RWPE1 (cell line): ENCODE results near the gene TAS2R8.

ENCODE experiments used
- CTCF ChIA-PET: fragments of 350-600 bp; sonication (Branson Sonifier 250); formaldehyde crosslinking; extraction: SDS; loops from one replicate; lab custom pipeline; 2021; lab: Yijun Ruan, JAX
- POLR2A ChIA-PET: fragments of 400-600 bp; formaldehyde crosslinking; extraction: SDS; loops from one replicate; lab custom pipeline; 2020; ENCODE audit warnings: antibody characterized with exemption; ENCODE audit not compliant: low non-redundant PET; lab: Yijun Ruan, JAX
- DNase-seq: peaks from one replicate; pipeline ENCODE4 v3.0.0; 2012; ENCODE audit warnings: low spot score
- H3K27ac ChIP-seq: fragments of 450-650 bp; 2 replicates; pipeline ENCODE4 v1.5.1; 2017
- CTCF ChIP-seq: fragments of 450-650 bp; conservative IDR thresholded peaks from 2 replicates; pipeline ENCODE4 v1.5.1; 2017; ENCODE audit warnings: low read depth, mild to moderate bottlenecking

The TAS2R8 gene

GRCh38 chr12:10807186-10807585 lies at the start of gene TAS2R8:
Gene TAS2R8, minus strand, starts transcription at chr12:10807286. Its CDS starts 306 bp downstream, at chr12:10806980.
- no peak within 1 kb of the TSS for H3K27ac ChIP-seq
- POLR2A ChIA-PET, result no interaction called here
- CTCF ChIA-PET, result no interaction called here
- TF ChIP-seq CTCF, result no peak
- no peak for DNase-seq

- H3K27ac ChIP-seq, result no peak overlapping the region
- TF ChIP-seq CTCF, result no peak
- no peak for DNase-seq
- ChIA-PET CTCF (no interaction called here), POLR2A (no interaction called here)
Measured at GRCh38 chr12:10855807-10856206, 48.7 kb upstream of the TAS2R8 start.

- no peak for DNase-seq
- H3K27ac ChIP-seq, result no peak overlapping the region
- TF ChIP-seq CTCF, result no peak
- POLR2A ChIA-PET, result no interaction called here
- CTCF ChIA-PET, result no interaction called here
Measured at GRCh38 chr12:10853776-10854175, 46.7 kb upstream of the TAS2R8 start.

GRCh38 chr12:10851243-10851858 lies 44.3 kb upstream of the TAS2R8 start:
- ChIA-PET POLR2A (no interaction called here), CTCF (no interaction called here)
- H3K27ac ChIP-seq, result no peak overlapping the region
- TF ChIP-seq CTCF, result no peak
- DNase-seq, result peak; percentile 4

- POLR2A ChIA-PET, result no interaction called here
Measured at GRCh38 chr12:10849425-10849878, 42.4 kb upstream of the TAS2R8 start, which contains the start of gene PRR4. Gene PRR4, minus strand, starts transcription at chr12:10849475. Its CDS starts 38 bp downstream, at chr12:10849437.

GRCh38 chr12:10847744-10848143 lies 40.7 kb upstream of the TAS2R8 start:
- ChIA-PET CTCF (no interaction called here), POLR2A (no interaction called here)
- no peak for TF ChIP-seq CTCF
- DNase-seq, result no peak
- H3K27ac ChIP-seq, result no peak overlapping the region

More at GRCh38 chr12:10849425-10849878, 42.4 kb upstream of the TAS2R8 start, which contains the start of gene PRR4:
- TF ChIP-seq CTCF, result no peak
- CTCF ChIA-PET, result no interaction called here
- H3K27ac ChIP-seq, result no peak within 1 kb of the TSS
- DNase-seq, result no peak
